OCI-LY7 (cell line): Measurements from ENCODE around the gene CPZ.

ENCODE experiments used
- CTCF ChIP-seq: fragments of 200-600 bp; sonication (generic); conservative IDR thresholded peaks from 2 replicates; pipeline ENCODE4 v1.5.1; 2014; ENCODE audit warnings: mild to moderate bottlenecking, antibody characterized with exemption, low read length, moderate library complexity, mixed read lengths
- EZH2phosphoT487 ChIP-seq: fragments of 200-600 bp; sonication (generic); IDR thresholded peaks from 2 replicates; pipeline ENCODE4 v1.6.1; 2018; ENCODE audit warnings: low read depth, borderline replicate concordance, mild to moderate bottlenecking, mixed run types, antibody characterized with exemption, low read length, moderate library complexity, mixed read lengths

GRCh38 chr4:8600686-8601085 lies 8.1 kb downstream of the CPZ start:
- TF ChIP-seq EZH2phosphoT487: no peak
- TF ChIP-seq CTCF: no peak
